Aorta (tissue), 5 donors: ENCODE measurements around the gene ZNF653. TPM values are rescaled to one million over a fixed set of nuclear protein-coding genes. Genes with fewer than 3 reads are reported as not detected.

ENCODE experiments used
- ATAC-seq: fragments of 200-7000 bp; cut with Tn5 transposase; one replicate; pipeline ENCODE4 v1.9.1; 2022; ENCODE audit warnings: moderate library complexity; ENCODE audit not compliant: low FRiP score
- DNase-seq, 2 donors: peaks; one replicate each; pipeline ENCODE4 v3.0.0-alpha.2; 2020
- H3K27ac ChIP-seq, 2 donors: one replicate each; pipeline ENCODE4 v1.5.1; 2013; ENCODE audit warnings: low read length in 2 of 2, mild to moderate bottlenecking in 2 of 2, moderate library complexity in 2 of 2, control low read depth in 1 of 2, inconsistent platforms in 1 of 2, low read depth in 1 of 2
- H3K27me3 ChIP-seq, 2 donors: one replicate each; pipeline ENCODE4 v1.6.1; 2013; ENCODE audit warnings: control low read depth in 1 of 2, low read length in 1 of 2, mild to moderate bottlenecking in 1 of 2, moderate library complexity in 1 of 2; ENCODE audit not compliant: insufficient read depth in 2 of 2, control insufficient read depth in 1 of 2
- H3K36me3 ChIP-seq, 2 donors: one replicate each; pipeline ENCODE4 v1.6.1; 2013; ENCODE audit warnings: control low read depth in 1 of 2, low read length in 1 of 2, mild to moderate bottlenecking in 1 of 2; ENCODE audit not compliant: insufficient read depth in 2 of 2, control insufficient read depth in 1 of 2
- H3K4me1 ChIP-seq, 2 donors: one replicate each; pipeline ENCODE4 v1.6.1; 2013; ENCODE audit warnings: low read length in 2 of 2, control low read depth in 1 of 2, mild to moderate bottlenecking in 1 of 2, moderate library complexity in 1 of 2; ENCODE audit not compliant: insufficient read depth in 2 of 2, control insufficient read depth in 1 of 2
- H3K4me3 ChIP-seq, 2 donors: one replicate each; pipeline ENCODE4 v1.5.1; 2013; ENCODE audit warnings: low read length in 2 of 2, control low read depth in 1 of 2, mild to moderate bottlenecking in 1 of 2
- H3K9me3 ChIP-seq: one replicate; pipeline ENCODE4 v1.6.1; 2013; ENCODE audit warnings: mild to moderate bottlenecking, low read length; ENCODE audit not compliant: control insufficient read depth
- WGBS, 2 donors: extraction: QIAGEN DNeasy Blood & Tissue Kit; methylation state at CpG; one replicate each; pipeline ENCODE4 v1.1.7; 2013; 5-methylcytosine and 5-hydroxymethylcytosine counted together
- intact Hi-C, 2 donors: fragments of 100-400 bp; cut with DNase I; formaldehyde crosslinking; loops; one replicate each; pipeline versions ENCODE4 v1.14.2 to v1.15.0; 2022
- polyA plus RNA-seq, 2 donors: library from polyadenylated mRNA; stranded (reverse); fragments of 200-250 nt; gene quantifications; one replicate each; pipeline ENCODE4 v1.2.3, GENCODE V29; 2013
- total RNA-seq, 2 donors: library from RNA; stranded (reverse); fragmentation: NEBNext Ultra II Directional; extraction: Animal tissue kit (Norgen Biotek cat#: 25700); gene quantifications; one replicate each; pipeline ENCODE4 v1.2.1, GENCODE V29; 2021
- donor health status: healthy with polysubstance abuse.
- donor health status: Bipolar disorder and iron deficiency.
- donor health status: DM: no; HTN: no; CAD: no.
- donor health status: DM: no; HTN: no; CAD: no.
- donor health status: DM: yes; HTN: yes; CAD: no.

Gene ZNF653
- total and polyA plus RNA-seq, 4 donors: 5.4 to 22.5 (median 11.5) TPM

GRCh38 chr19:11448410-11448809 is 57.2 kb downstream of the ZNF653 start:
- intact Hi-C loops: loop anchor here in 1 of 2 donors (10.0 kb wide), 1 partner anchor 314 kb away; no protein-coding TSS in a partner anchor
- H3K36me3 ChIP-seq: peaks cover 0 to 2% of the 10 kb centered on the region in 2 donors
- ATAC-seq: no peak
- H3K4me3 ChIP-seq: no peak overlapping the region
- no peak for DNase-seq
- no peaks in the 10 kb centered on the region for H3K27me3 ChIP-seq
- no peak overlapping the region for H3K27ac ChIP-seq
- no peaks in the 10 kb centered on the region for H3K9me3 ChIP-seq
- WGBS, 2 donors: 87 to 88% methylated on average over 13 of the region's 13 CpGs
- no peaks in the 10 kb centered on the region for H3K4me1 ChIP-seq

GRCh38 chr19:11447347-11448262 is 58.0 kb downstream of the ZNF653 start:
- Histone ChIP-seq H3K4me1 (no peaks in the 10 kb centered on the region), H3K9me3 (no peaks in the 10 kb centered on the region), H3K27me3 (no peaks in the 10 kb centered on the region), H3K36me3 (peaks cover 0 to 2% of the 10 kb centered on the region in 2 donors), H3K27ac (no peak overlapping the region), H3K4me3 (no peak overlapping the region)
- ATAC-seq: no peak
- 83 to 89% methylated on average over 33 to 35 of the region's 35 CpGs for WGBS, 2 donors
- intact Hi-C loops: loop anchor here (2.0 to 10.0 kb wide), 2 partner anchors 205 to 313 kb away; no protein-coding TSS in a partner anchor
- no peak for DNase-seq

- H3K27ac ChIP-seq: no peak overlapping the region
These were observed 58.9 kb downstream of the ZNF653 start for GRCh38 chr19:11446652-11447301.

GRCh38 chr19:11446271-11446651 is 59.4 kb downstream of the ZNF653 start:
- DNase-seq (no peak), ATAC-seq (no peak)
- no peaks in the 10 kb centered on the region for H3K9me3 ChIP-seq
- H3K27ac ChIP-seq: no peak overlapping the region
- no peaks in the 10 kb centered on the region for H3K4me1 ChIP-seq
- H3K4me3 ChIP-seq: no peak overlapping the region
- 80 to 87% methylated on average over 13 to 14 of the region's 14 CpGs for WGBS, 2 donors
- intact Hi-C loops: loop anchor here (2.0 to 10.0 kb wide), 2 partner anchors 203 to 311 kb away; no protein-coding TSS in a partner anchor
- peaks cover 4 to 5% of the 10 kb centered on the region in 2 donors for H3K36me3 ChIP-seq
- H3K27me3 ChIP-seq: no peaks in the 10 kb centered on the region

More at GRCh38 chr19:11446652-11447301, 58.9 kb downstream of the ZNF653 start:
- 57% methylated on average over 23 of the region's 23 CpGs for WGBS, 2 donors
- ATAC-seq (peak; percentile 72), DNase-seq (peak; percentile 70 to 91)
- H3K9me3 ChIP-seq: no peaks in the 10 kb centered on the region
- H3K27me3 ChIP-seq: no peaks in the 10 kb centered on the region
- H3K36me3 ChIP-seq: peaks cover 2 to 3% of the 10 kb centered on the region in 2 donors
- no peak overlapping the region for H3K4me3 ChIP-seq
- intact Hi-C loops: loop anchor here (2.0 to 10.0 kb wide), 2 partner anchors 204 to 312 kb away; no protein-coding TSS in a partner anchor
- H3K4me1 ChIP-seq: no peaks in the 10 kb centered on the region

- 86 to 88% methylated on average over 13 of the region's 13 CpGs for WGBS, 2 donors
- ATAC-seq: no peak
- Histone ChIP-seq H3K4me1 (no peaks in the 10 kb centered on the region), H3K36me3 (peaks cover 4 to 8% of the 10 kb centered on the region in 2 donors), H3K9me3 (no peaks in the 10 kb centered on the region), H3K27me3 (no peaks in the 10 kb centered on the region), H3K27ac (no peak overlapping the region), H3K4me3 (no peak overlapping the region)
- intact Hi-C loops: loop anchor here in 1 of 2 donors (10.0 kb wide), 1 partner anchor 310 kb away; no protein-coding TSS in a partner anchor
- DNase-seq: no peak
These were observed 60.5 kb downstream of the ZNF653 start for GRCh38 chr19:11445141-11445540.

GRCh38 chr19:11444059-11444458 is 61.6 kb downstream of the ZNF653 start:
- DNase-seq (no peak), ATAC-seq (no peak)
- no peaks in the 10 kb centered on the region for H3K4me1 ChIP-seq
- H3K27ac ChIP-seq: no peak overlapping the region
- no peak overlapping the region for H3K4me3 ChIP-seq
- intact Hi-C loops: loop anchor here in 1 of 2 donors (10.0 kb wide), 1 partner anchor 309 kb away; no protein-coding TSS in a partner anchor
- H3K9me3 ChIP-seq: no peaks in the 10 kb centered on the region
- no peaks in the 10 kb centered on the region for H3K27me3 ChIP-seq
- H3K36me3 ChIP-seq: peaks cover 4 to 8% of the 10 kb centered on the region in 2 donors
- whole genome bisulfite sequencing, 2 donors: 71 to 77% methylated on average over 5 of the region's 5 CpGs

GRCh38 chr19:11437955-11438354 is 67.7 kb downstream of the ZNF653 start:
- H3K27me3 ChIP-seq: no peaks in the 10 kb centered on the region
- WGBS, 2 donors: 92 to 93% methylated on average over 9 of the region's 9 CpGs
- no peaks in the 10 kb centered on the region for H3K9me3 ChIP-seq
- DNase-seq (no peak), ATAC-seq (no peak)
- no peak overlapping the region for H3K4me3 ChIP-seq
- H3K27ac ChIP-seq: no peak overlapping the region
- intact Hi-C loops: loop anchor here (5.0 kb wide), 2 partner anchors 56 to 146 kb away; partner anchors contain the start of gene EPOR (in 1 of the 2)
- peaks cover 2 to 8% of the 10 kb centered on the region in 2 donors for H3K36me3 ChIP-seq
- H3K4me1 ChIP-seq: no peaks in the 10 kb centered on the region

GRCh38 chr19:11435833-11436313 is 69.8 kb downstream of the ZNF653 start:
- ATAC-seq (no peak), DNase-seq (no peak)
- no peaks in the 10 kb centered on the region for H3K9me3 ChIP-seq
- H3K27ac ChIP-seq: peak overlapping the region in 1 of 2 donors; percentile 4
- no peaks in the 10 kb centered on the region for H3K36me3 ChIP-seq
- intact Hi-C loops: loop anchor here (5.0 kb wide), 2 partner anchors 54 to 144 kb away; partner anchors contain the start of gene EPOR (in 1 of the 2)
- no peaks in the 10 kb centered on the region for H3K4me1 ChIP-seq
- peak overlapping the region; percentile 49 to 67 for H3K4me3 ChIP-seq
- 4 to 5% methylated on average over 20 to 21 of the region's 21 CpGs for WGBS, 2 donors
- H3K27me3 ChIP-seq: no peaks in the 10 kb centered on the region
